Naive thymus-derived CD4-positive, alpha-beta T cell (primary cell): Measurements from ENCODE around the gene SYNGR2. TPM values are rescaled to one million over a fixed set of nuclear protein-coding genes. Genes with fewer than 3 reads are reported as not detected.

ENCODE experiments used
- ATAC-seq: fragments of 150-1000 bp; cut with Tn5 transposase; 2 replicates; pipeline ENCODE4 v1.10.0; 2021; ENCODE audit warnings: mild to moderate bottlenecking, moderate library complexity
- CTCF ChIA-PET: fragments of 350-600 bp; sonication (Branson Sonifier 250); formaldehyde crosslinking; loops from one replicate; lab custom pipeline; 2021; ENCODE audit warnings: antibody characterized with exemption; lab: Charles Lee
- POLR2A ChIA-PET: fragments of 350-600 bp; sonication (Branson Sonifier 250); formaldehyde crosslinking; loops from one replicate; lab custom pipeline; 2021; ENCODE audit warnings: antibody characterized with exemption, inconsistent platforms; lab: Charles Lee
- DNase-seq, 9 donors: peaks; one replicate each; pipeline versions ENCODE4 v3.0.0 to v3.0.0-alpha.2; 2020 to 2022; ENCODE audit warnings: mixed read lengths in 1 of 9
- H3K27ac ChIP-seq: one replicate; pipeline ENCODE4 v1.7.0; 2013; ENCODE audit warnings: mild to moderate bottlenecking, low read depth, low read length, moderate library complexity
- H3K27me3 ChIP-seq, 2 donors: one replicate each; pipeline ENCODE4 v1.7.0; 2013; ENCODE audit warnings: low read length in 2 of 2, mild to moderate bottlenecking in 2 of 2, moderate library complexity in 2 of 2; ENCODE audit not compliant: control insufficient read depth in 2 of 2, insufficient read depth in 2 of 2
- H3K36me3 ChIP-seq, 3 experiments: 1 replicate in 2 of 3; 2 replicates in 1 of 3; pipeline ENCODE4 v1.7.0; 2013; ENCODE audit warnings: low read length in 3 of 3, mild to moderate bottlenecking in 3 of 3, moderate library complexity in 1 of 3; ENCODE audit not compliant: insufficient read depth in 3 of 3, control insufficient read depth in 2 of 3
- H3K4me1 ChIP-seq, 2 donors: one replicate each; pipeline ENCODE4 v1.7.0; 2013; ENCODE audit warnings: low read length in 2 of 2, mild to moderate bottlenecking in 2 of 2, moderate library complexity in 1 of 2; ENCODE audit not compliant: control insufficient read depth in 2 of 2, insufficient read depth in 2 of 2
- H3K4me3 ChIP-seq: 2 replicates; pipeline ENCODE4 v1.7.0; 2013; ENCODE audit warnings: mild to moderate bottlenecking, low read length
- H3K9me3 ChIP-seq, 3 experiments: 1 replicate in 2 of 3; 2 replicates in 1 of 3; pipeline ENCODE4 v1.7.0; 2013; ENCODE audit warnings: low read length in 3 of 3; ENCODE audit not compliant: control insufficient read depth in 2 of 3
- H3K27ac Mint-ChIP-seq, 9 donors: one replicate each; pipeline ENCODE4 v1.8.0; 2020 to 2022; ENCODE audit warnings: mixed read lengths in 9 of 9, mild to moderate bottlenecking in 8 of 9, moderate library complexity in 5 of 9, inconsistent platforms in 2 of 9
- H3K27me3 Mint-ChIP-seq, 5 donors: one replicate each; pipeline ENCODE4 v1.8.0; 2021 to 2022; ENCODE audit warnings: mixed read lengths in 5 of 5, mild to moderate bottlenecking in 1 of 5
- H3K36me3 Mint-ChIP-seq, 5 donors: one replicate each; pipeline ENCODE4 v1.8.0; 2020 to 2022; ENCODE audit warnings: mixed read lengths in 5 of 5, mild to moderate bottlenecking in 3 of 5, inconsistent platforms in 1 of 5
- H3K4me1 Mint-ChIP-seq, 7 donors: one replicate each; pipeline ENCODE4 v1.8.0; 2020 to 2022; ENCODE audit warnings: mixed read lengths in 7 of 7, mild to moderate bottlenecking in 3 of 7, inconsistent platforms in 1 of 7
- H3K4me3 Mint-ChIP-seq, 10 donors: one replicate each; pipeline ENCODE4 v1.8.0; 2020 to 2022; ENCODE audit warnings: mild to moderate bottlenecking in 10 of 10, mixed read lengths in 10 of 10, moderate library complexity in 6 of 10, inconsistent platforms in 2 of 10
- H3K9me3 Mint-ChIP-seq, 11 donors: one replicate each; pipeline ENCODE4 v1.8.0; 2020 to 2022; ENCODE audit warnings: mixed read lengths in 11 of 11, mild to moderate bottlenecking in 4 of 11, inconsistent platforms in 1 of 11, moderate library complexity in 1 of 11
- intact Hi-C, 2 donors: fragments of 100-400 bp; cut with micrococcal nuclease; formaldehyde crosslinking; loops; one replicate each; pipeline ENCODE4 v1.15.1; 2023
- polyA plus RNA-seq, 2 donors: library from polyadenylated mRNA; unstranded; fragments of 300-500 nt; fragmentation: Illumina TruSeq; gene quantifications; one replicate each; pipeline ENCODE4 v1.2.3, GENCODE V29; 2021
- total RNA-seq, 6 experiments: library from RNA in 5 of 6; stranded (reverse) in 5 of 6; gene quantifications; 1 replicate in 5 of 6; 2 replicates in 1 of 6; pipeline ENCODE4 v1.2.3 and lab custom pipeline; 2021 to 2026

The SYNGR2 gene
- total and polyA plus RNA-seq, 7 experiments from 2014 or later = 47.6 to 118 (median 84.4) TPM

- H3K4me3 Mint-ChIP-seq = peak within 1 kb of the TSS; percentile 89 to 100 (median 99)
- peaks cover 0 to 3% (median 0%) of the 10 kb centered on the region in 5 donors for H3K27me3 Mint-ChIP-seq
- DNase-seq (peak in 8 of 9 donors; percentile 72 to 92 (median 90)), ATAC-seq (peak; percentile 72)
- H3K27ac ChIP-seq = peak within 1 kb of the TSS; percentile 77
- ChIA-PET CTCF (interaction anchor here (0.9 to 1.5 kb wide), 9 partner anchors 9 to 121 kb away, joined by 3 to 6 read pairs (median 3); no protein-coding TSS in a partner anchor), POLR2A (interaction anchor here (0.5 to 27.3 kb wide), 20 partner anchors 1 to 689 kb away, joined by 3 to 898 read pairs (median 8); partner anchors contain the start of genes C17orf99, TMC6, TMC8 and TNRC6C)
- H3K9me3 ChIP-seq = no peaks in the 10 kb centered on the region
- peaks cover 12 to 61% (median 31%) of the 10 kb centered on the region in 3 experiments for H3K36me3 ChIP-seq
- intact Hi-C loops = loop anchor here (1.0 to 5.0 kb wide), 10 partner anchors 9 to 1393 kb away; partner anchors contain the start of genes MFSD11 (in 2 of the 2), SRSF2 (in 2 of the 2), SYNGR2 (in 2 of the 2) and TNRC6C (in 2 of the 2)
- H3K4me1 Mint-ChIP-seq = peaks cover 29 to 58% (median 44%) of the 10 kb centered on the region in 7 donors
- no peaks in the 10 kb centered on the region for H3K27me3 ChIP-seq
- H3K36me3 Mint-ChIP-seq = peaks cover 8 to 51% (median 25%) of the 10 kb centered on the region in 5 donors
- peak within 1 kb of the TSS; percentile 95 to 99 (median 97) for H3K27ac Mint-ChIP-seq
- H3K4me3 ChIP-seq = peak within 1 kb of the TSS; percentile 95
- H3K9me3 Mint-ChIP-seq = peaks cover 0 to 9% (median 0%) of the 10 kb centered on the region in 11 donors
- peaks cover 52 to 55% of the 10 kb centered on the region in 2 donors for H3K4me1 ChIP-seq
Measured at GRCh38 chr17:78130437-78131101, 37.8 kb upstream of the SYNGR2 start, which contains the start of gene TMC8. TSS of gene TMC8 (plus strand) at chr17:78130771. CDS start at chr17:78131589, 818 bp downstream.

- Histone ChIP-seq H3K9me3 (no peaks in the 10 kb centered on the region), H3K4me1 (peaks cover 48 to 51% of the 10 kb centered on the region in 2 donors), H3K36me3 (peaks cover 21 to 69% (median 39%) of the 10 kb centered on the region in 3 experiments), H3K27me3 (no peaks in the 10 kb centered on the region), H3K27ac (peak overlapping the region; percentile 77), H3K4me3 (peak overlapping the region; percentile 95)
- no peak for ATAC-seq
- Mint-ChIP-seq H3K27ac (peak overlapping the region; percentile 95 to 99 (median 97)), H3K36me3 (peaks cover 8 to 52% (median 32%) of the 10 kb centered on the region in 5 donors), H3K27me3 (peaks cover 0 to 3% (median 0%) of the 10 kb centered on the region in 5 donors), H3K9me3 (peaks cover 0 to 9% (median 0%) of the 10 kb centered on the region in 11 donors), H3K4me1 (peaks cover 37 to 58% (median 47%) of the 10 kb centered on the region in 7 donors), H3K4me3 (peak overlapping the region; percentile 89 to 100 (median 99))
- ChIA-PET CTCF (interaction anchor here (0.9 to 1.5 kb wide), 4 partner anchors 11 to 120 kb away, joined by 3 to 6 read pairs (median 4); no protein-coding TSS in a partner anchor), POLR2A (interaction anchor here (0.8 to 27.3 kb wide), 13 partner anchors 2 to 688 kb away, joined by 3 to 898 read pairs (median 15); partner anchors contain the start of genes C17orf99, TMC6, TMC8 and TNRC6C)
- intact Hi-C loops = loop anchor here (5.0 kb wide), 6 partner anchors 36 to 1394 kb away; partner anchors contain the start of genes MFSD11 (in 2 of the 2), SRSF2 (in 2 of the 2) and SYNGR2 (in 1 of the 2)
- peak in 4 of 9 donors; percentile 40 to 70 (median 42) for DNase-seq
Measured at GRCh38 chr17:78131172-78132083, 37.0 kb upstream of the SYNGR2 start.

- Mint-ChIP-seq H3K4me1 (peaks cover 42 to 60% (median 51%) of the 10 kb centered on the region in 7 donors), H3K27ac (peak overlapping the region; percentile 68 to 95 (median 84)), H3K4me3 (peak overlapping the region; percentile 81 to 99 (median 92)), H3K27me3 (peaks cover 0 to 3% (median 0%) of the 10 kb centered on the region in 5 donors), H3K36me3 (peaks cover 8 to 54% (median 34%) of the 10 kb centered on the region in 5 donors), H3K9me3 (peaks cover 0 to 9% (median 0%) of the 10 kb centered on the region in 11 donors)
- no peaks in the 10 kb centered on the region for H3K9me3 ChIP-seq
- H3K4me3 ChIP-seq = peak overlapping the region; percentile 95
- peaks cover 49 to 51% of the 10 kb centered on the region in 2 donors for H3K4me1 ChIP-seq
- H3K36me3 ChIP-seq = peaks cover 26 to 75% (median 40%) of the 10 kb centered on the region in 3 experiments
- H3K27ac ChIP-seq = peak overlapping the region; percentile 77
- CTCF ChIA-PET = interaction anchor here (0.6 kb wide), 1 partner anchor 178 kb away, joined by 3 read pairs; no protein-coding TSS in a partner anchor
- POLR2A ChIA-PET = interaction anchor here (25.2 to 27.3 kb wide), 3 partner anchors 2 to 21 kb away, joined by 463 to 898 read pairs (median 898); partner anchors contain the start of genes C17orf99, TMC6 and TMC8
- intact Hi-C loops = loop anchor here (5.0 kb wide), 6 partner anchors 35 to 1395 kb away; partner anchors contain the start of genes MFSD11 (in 2 of the 2), SRSF2 (in 2 of the 2) and SYNGR2 (in 1 of the 2)
- DNase-seq (peak in 8 of 9 donors; percentile 48 to 80 (median 64)), ATAC-seq (no peak)
- H3K27me3 ChIP-seq = no peaks in the 10 kb centered on the region
Measured at GRCh38 chr17:78132084-78132676, 36.2 kb upstream of the SYNGR2 start.

- ATAC-seq (no peak), DNase-seq (peak in 1 of 9 donors; percentile 9)
- ChIA-PET CTCF (interaction anchor here (0.6 to 6.3 kb wide), 4 partner anchors 7 to 178 kb away, joined by 3 to 59 read pairs (median 46); partner anchors contain the start of gene TMC6), POLR2A (interaction anchor here (1.5 to 27.3 kb wide), 5 partner anchors 3 to 174 kb away, joined by 3 to 898 read pairs (median 463); partner anchors contain the start of genes C17orf99, TMC6, TMC8 and TNRC6C)
- Histone ChIP-seq H3K27me3 (no peaks in the 10 kb centered on the region), H3K9me3 (no peaks in the 10 kb centered on the region), H3K27ac (peak overlapping the region; percentile 77), H3K36me3 (peaks cover 26 to 75% (median 40%) of the 10 kb centered on the region in 3 experiments), H3K4me3 (peak overlapping the region; percentile 95), H3K4me1 (peaks cover 55 to 57% of the 10 kb centered on the region in 2 donors)
- peak overlapping the region; percentile 68 to 95 (median 84) for H3K27ac Mint-ChIP-seq
- peak overlapping the region; percentile 81 to 99 (median 92) for H3K4me3 Mint-ChIP-seq
- H3K36me3 Mint-ChIP-seq = peaks cover 8 to 54% (median 34%) of the 10 kb centered on the region in 5 donors
- peaks cover 0 to 3% (median 0%) of the 10 kb centered on the region in 5 donors for H3K27me3 Mint-ChIP-seq
- H3K4me1 Mint-ChIP-seq = peaks cover 47 to 64% (median 57%) of the 10 kb centered on the region in 7 donors
- peaks cover 0 to 9% (median 0%) of the 10 kb centered on the region in 11 donors for H3K9me3 Mint-ChIP-seq
- intact Hi-C loops = loop anchor here (5.0 kb wide), 6 partner anchors 35 to 1395 kb away; partner anchors contain the start of genes MFSD11 (in 2 of the 2), SRSF2 (in 2 of the 2) and SYNGR2 (in 1 of the 2)
Measured at GRCh38 chr17:78132767-78133178, 35.6 kb upstream of the SYNGR2 start.
